ENCODE results near the gene SERPINA5. TPM values are rescaled to one million over a fixed set of nuclear protein-coding genes. Genes with fewer than 3 reads are reported as not detected.
A peak's percentile ranks its signal among the peaks of the same experiment; 100 is the strongest.

Gene SERPINA5
- total and polyA plus RNA-seq, 4 donors: 0.13 to 9.0 (median 2.3) TPM; not detected in 1

DNA sequence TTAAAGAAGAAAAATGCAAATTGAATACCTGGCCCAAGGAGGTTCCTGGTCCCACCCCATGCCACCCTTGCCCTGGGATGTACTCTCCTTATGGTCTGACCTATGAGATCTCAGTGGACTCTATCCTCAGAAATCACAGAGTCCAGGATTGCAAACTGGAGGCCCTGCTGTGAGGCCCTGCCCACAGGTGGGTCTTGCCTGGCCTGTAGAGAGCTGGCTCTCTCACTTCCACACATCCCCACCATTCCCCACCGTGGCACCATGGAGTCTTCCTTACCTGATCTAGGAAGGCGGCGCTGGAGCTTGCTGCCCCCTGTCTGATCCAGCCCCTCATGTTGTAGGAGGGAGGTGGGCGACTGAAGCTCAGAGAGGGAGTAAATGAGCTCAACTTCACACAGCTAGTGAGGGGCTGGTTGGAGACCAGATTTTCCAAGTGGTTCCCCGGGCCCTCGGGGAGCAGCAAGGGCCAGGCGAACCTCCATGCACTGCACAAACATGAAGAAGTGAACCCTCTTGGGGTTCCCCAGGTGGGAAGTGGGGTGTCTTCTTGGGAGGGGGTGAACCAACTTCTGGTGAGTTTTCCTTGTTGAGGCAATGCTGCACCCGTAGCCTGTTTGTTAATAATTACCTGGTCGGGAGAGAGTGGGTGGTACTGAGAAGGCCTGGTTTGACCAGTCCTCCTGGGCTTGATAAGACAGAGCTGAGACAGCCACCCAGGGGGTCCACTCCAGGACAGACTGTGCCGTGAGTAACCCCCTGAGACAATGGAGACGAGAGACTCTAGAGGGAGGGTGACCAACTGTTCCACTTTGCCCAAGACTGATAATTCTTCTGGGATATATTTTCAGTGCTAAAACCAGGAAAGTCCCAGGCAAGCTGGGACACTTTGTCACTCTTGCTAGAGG is 20.2 kb upstream of the SERPINA5 start, which contains the start of gene SERPINA4:
Gene SERPINA4, plus strand, starts transcription at position 692 of the 905 bp plus-strand sequence. CDS start 2,041 bp downstream, outside the sequence.
- ATAC-seq (ENCODE audit: low FRiP score): no peak
- Histone ChIP-seq H3K9me3 (ENCODE audit: control insufficient read depth, low read length) (peaks cover 4% of the 10 kb centered on the region), H3K27ac (ENCODE audit: low read depth in 1 of 2, low read length in 2 of 2) (no peak within 1 kb of the TSS), H3K4me1 (ENCODE audit: control insufficient read depth in 1 of 2, insufficient read depth in 2 of 2, low read length in 2 of 2) (no peaks in the 10 kb centered on the region), H3K4me3 (ENCODE audit: low read length in 2 of 2) (no peak within 1 kb of the TSS), H3K36me3 (ENCODE audit: control insufficient read depth in 1 of 2, insufficient read depth in 2 of 2, low read length in 1 of 2) (no peaks in the 10 kb centered on the region), H3K27me3 (ENCODE audit: control insufficient read depth in 1 of 2, insufficient read depth in 2 of 2, low read length in 1 of 2) (peaks cover 0 to 3% of the 10 kb centered on the region in 2 donors)
- intact Hi-C loops (cut with DNase I): no loop called here
- DNase-seq: no peak
- 84 to 86% methylated on average over 11 of the region's 11 CpGs for WGBS, 2 donors

DNA sequence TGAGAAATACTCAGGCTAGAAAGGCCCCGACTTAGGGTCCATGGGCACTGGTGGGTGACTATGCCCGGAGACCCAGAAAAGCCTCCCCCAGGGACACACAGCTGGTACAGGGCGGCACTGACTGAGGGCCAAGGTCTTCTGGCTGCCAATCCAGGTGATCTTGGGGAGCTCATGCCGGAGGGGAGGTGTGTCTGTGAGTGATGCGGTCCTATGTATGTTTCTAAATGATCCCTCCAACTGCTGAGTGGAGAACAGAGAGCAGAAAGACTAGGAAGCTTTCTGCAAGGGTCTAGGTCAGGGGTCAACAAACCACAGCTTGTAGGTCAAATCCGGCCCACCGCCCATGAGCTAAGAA is 19.6 kb upstream of the SERPINA5 start:
- H3K27ac ChIP-seq (ENCODE audit: low read depth in 1 of 2, low read length in 2 of 2): no peak overlapping the region
- DNase-seq: no peak
- no peak for ATAC-seq (ENCODE audit: low FRiP score)
- intact Hi-C loops (cut with DNase I): no loop called here
- H3K4me3 ChIP-seq (ENCODE audit: low read length in 2 of 2): no peak overlapping the region
- peaks cover 0 to 3% of the 10 kb centered on the region in 2 donors for H3K27me3 ChIP-seq (ENCODE audit: control insufficient read depth in 1 of 2, insufficient read depth in 2 of 2, low read length in 1 of 2)
- 78 to 85% methylated on average over 7 of the region's 7 CpGs for WGBS, 2 donors
- H3K4me1 ChIP-seq (ENCODE audit: control insufficient read depth in 1 of 2, insufficient read depth in 2 of 2, low read length in 2 of 2): no peaks in the 10 kb centered on the region
- H3K36me3 ChIP-seq (ENCODE audit: control insufficient read depth in 1 of 2, insufficient read depth in 2 of 2, low read length in 1 of 2): no peaks in the 10 kb centered on the region
- H3K9me3 ChIP-seq (ENCODE audit: control insufficient read depth, low read length): peaks cover 3% of the 10 kb centered on the region

DNA sequence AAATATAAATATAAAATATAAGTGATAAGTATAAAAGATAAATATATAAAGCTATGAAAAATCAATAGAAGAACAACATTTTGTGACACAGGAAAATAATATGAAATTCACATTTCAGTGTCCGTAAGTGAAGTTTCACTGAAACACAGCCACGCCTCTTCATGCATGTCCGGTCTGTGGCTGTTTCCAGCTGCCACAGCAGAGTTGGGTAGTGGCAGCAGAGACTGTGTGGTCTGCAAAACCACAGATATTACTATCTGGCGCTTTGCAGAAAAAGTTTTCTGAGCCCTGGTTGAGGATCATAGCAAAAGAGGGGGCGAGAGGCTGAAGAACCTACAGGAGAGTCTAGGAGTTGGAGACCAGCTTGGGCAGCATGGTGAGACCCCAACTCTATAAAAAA is 19.2 kb upstream of the SERPINA5 start:
- Histone ChIP-seq H3K4me1 (ENCODE audit: control insufficient read depth in 1 of 2, insufficient read depth in 2 of 2, low read length in 2 of 2) (no peaks in the 10 kb centered on the region), H3K4me3 (ENCODE audit: low read length in 2 of 2) (no peak overlapping the region)
- DNase-seq: no peak

DNA sequence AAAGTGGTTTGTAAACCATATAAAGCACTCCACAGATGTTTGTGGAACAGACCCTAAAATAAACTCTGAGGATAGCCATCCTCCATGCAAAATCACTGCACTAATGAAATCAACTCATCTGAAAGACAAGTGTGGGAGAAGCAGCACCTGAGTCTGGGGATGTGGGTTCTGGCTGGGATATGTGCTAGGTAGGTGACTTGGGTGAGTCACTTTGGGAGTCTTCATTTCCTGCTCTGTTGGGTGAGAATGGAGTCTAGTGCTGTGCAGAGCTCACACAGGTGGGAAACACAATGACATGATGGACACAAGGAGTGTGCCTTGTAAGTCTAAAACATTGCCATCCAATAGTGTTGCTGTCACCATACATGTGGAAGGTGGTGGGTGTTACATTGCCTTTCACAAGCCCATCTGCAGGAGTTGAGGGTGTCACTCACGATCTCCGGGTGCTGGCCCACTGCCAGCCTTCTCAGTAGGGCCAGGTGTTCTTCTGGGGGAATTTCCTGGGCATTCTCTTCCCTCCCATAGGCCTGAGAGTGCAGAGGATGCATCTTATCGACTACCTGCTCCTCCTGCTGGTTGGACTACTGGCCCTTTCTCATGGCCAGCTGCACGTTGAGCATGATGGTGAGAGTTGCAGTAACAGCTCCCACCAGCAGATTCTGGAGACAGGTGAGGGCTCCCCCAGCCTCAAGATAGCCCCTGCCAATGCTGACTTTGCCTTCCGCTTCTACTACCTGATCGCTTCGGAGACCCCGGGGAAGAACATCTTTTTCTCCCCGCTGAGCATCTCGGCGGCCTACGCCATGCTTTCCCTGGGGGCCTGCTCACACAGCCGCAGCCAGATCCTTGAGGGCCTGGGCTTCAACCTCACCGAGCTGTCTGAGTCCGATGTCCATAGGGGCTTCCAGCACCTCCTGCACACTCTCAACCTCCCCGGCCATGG is 18.0 kb upstream of the SERPINA5 start:
- Histone ChIP-seq H3K36me3 (ENCODE audit: control insufficient read depth in 1 of 2, insufficient read depth in 2 of 2, low read length in 1 of 2) (no peaks in the 10 kb centered on the region), H3K9me3 (ENCODE audit: control insufficient read depth, low read length) (no peaks in the 10 kb centered on the region), H3K27me3 (ENCODE audit: control insufficient read depth in 1 of 2, insufficient read depth in 2 of 2, low read length in 1 of 2) (no peaks in the 10 kb centered on the region), H3K27ac (ENCODE audit: low read depth in 1 of 2, low read length in 2 of 2) (no peak overlapping the region), H3K4me1 (ENCODE audit: control insufficient read depth in 1 of 2, insufficient read depth in 2 of 2, low read length in 2 of 2) (no peaks in the 10 kb centered on the region), H3K4me3 (ENCODE audit: low read length in 2 of 2) (no peak overlapping the region)
- ATAC-seq (ENCODE audit: low FRiP score) (no peak), DNase-seq (no peak)
- intact Hi-C loops (cut with DNase I): no loop called here
- WGBS, 2 donors: 87 to 90% methylated on average over 16 of the region's 16 CpGs

More for the DNA sequence above, 19.2 kb upstream of the SERPINA5 start:
- H3K9me3 ChIP-seq (ENCODE audit: control insufficient read depth, low read length): peaks cover 1% of the 10 kb centered on the region
- intact Hi-C loops (cut with DNase I): no loop called here
- H3K27ac ChIP-seq (ENCODE audit: low read depth in 1 of 2, low read length in 2 of 2): no peak overlapping the region
- ATAC-seq (ENCODE audit: low FRiP score): no peak
- 83 to 87% methylated on average over 5 of the region's 5 CpGs for WGBS, 2 donors
- H3K27me3 ChIP-seq (ENCODE audit: control insufficient read depth in 1 of 2, insufficient read depth in 2 of 2, low read length in 1 of 2): peaks cover 0 to 3% of the 10 kb centered on the region in 2 donors
- H3K36me3 ChIP-seq (ENCODE audit: control insufficient read depth in 1 of 2, insufficient read depth in 2 of 2, low read length in 1 of 2): no peaks in the 10 kb centered on the region

DNA sequence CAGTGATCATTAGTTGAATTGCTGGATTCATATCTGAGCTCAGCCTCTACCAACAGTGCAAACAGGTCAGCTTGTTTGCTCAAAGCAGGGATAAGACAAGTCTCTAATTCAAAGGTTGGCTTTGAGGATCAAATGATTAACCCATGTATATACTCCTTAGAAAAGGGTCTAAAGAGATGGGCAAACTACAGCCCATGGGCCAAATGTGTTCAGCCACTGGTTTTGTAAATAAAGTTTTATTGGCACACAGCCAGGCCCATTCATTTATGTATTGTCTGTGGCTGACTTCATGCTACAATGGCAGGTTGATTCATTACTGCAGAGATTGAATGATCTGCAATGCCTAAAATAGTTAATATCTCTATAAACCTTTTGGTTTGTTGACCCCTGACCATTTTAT is 16.8 kb upstream of the SERPINA5 start:
- Histone ChIP-seq H3K36me3 (ENCODE audit: control insufficient read depth in 1 of 2, insufficient read depth in 2 of 2, low read length in 1 of 2) (no peaks in the 10 kb centered on the region), H3K4me1 (ENCODE audit: control insufficient read depth in 1 of 2, insufficient read depth in 2 of 2, low read length in 2 of 2) (no peaks in the 10 kb centered on the region), H3K27me3 (ENCODE audit: control insufficient read depth in 1 of 2, insufficient read depth in 2 of 2, low read length in 1 of 2) (no peaks in the 10 kb centered on the region), H3K27ac (ENCODE audit: low read depth in 1 of 2, low read length in 2 of 2) (no peak overlapping the region), H3K4me3 (ENCODE audit: low read length in 2 of 2) (no peak overlapping the region), H3K9me3 (ENCODE audit: control insufficient read depth, low read length) (no peaks in the 10 kb centered on the region)
- DNase-seq: no peak
- no peak for ATAC-seq (ENCODE audit: low FRiP score)
- intact Hi-C loops (cut with DNase I): no loop called here

DNA sequence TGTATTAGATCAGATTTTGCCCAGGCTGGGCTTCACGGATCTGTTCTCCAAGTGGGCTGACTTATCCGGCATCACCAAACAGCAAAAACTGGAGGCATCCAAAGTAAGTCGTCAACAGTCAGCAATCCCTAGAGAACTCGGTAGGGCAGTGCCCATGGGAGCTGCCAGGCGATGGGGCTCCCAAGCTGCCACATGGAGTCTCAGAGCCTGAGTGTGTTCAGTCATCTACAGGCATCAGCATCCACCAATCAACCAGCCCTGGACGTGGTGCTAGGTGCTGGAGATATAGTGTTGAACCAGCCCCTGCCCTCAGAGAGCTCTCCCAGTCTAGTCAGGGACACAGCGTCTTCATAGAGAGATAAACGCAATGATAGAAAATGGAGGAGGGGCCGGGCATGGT is 13.0 kb upstream of the SERPINA5 start:
- no peak overlapping the region for H3K4me3 ChIP-seq (ENCODE audit: low read length in 2 of 2)
- H3K27me3 ChIP-seq (ENCODE audit: control insufficient read depth in 1 of 2, insufficient read depth in 2 of 2, low read length in 1 of 2): no peaks in the 10 kb centered on the region
- no peaks in the 10 kb centered on the region for H3K4me1 ChIP-seq (ENCODE audit: control insufficient read depth in 1 of 2, insufficient read depth in 2 of 2, low read length in 2 of 2)
- DNase-seq (no peak), ATAC-seq (ENCODE audit: low FRiP score) (no peak)
- WGBS, 2 donors: 87 to 89% methylated on average over 9 of the region's 9 CpGs
- no peak overlapping the region for H3K27ac ChIP-seq (ENCODE audit: low read depth in 1 of 2, low read length in 2 of 2)
- intact Hi-C loops (cut with DNase I): no loop called here
- no peaks in the 10 kb centered on the region for H3K36me3 ChIP-seq (ENCODE audit: control insufficient read depth in 1 of 2, insufficient read depth in 2 of 2, low read length in 1 of 2)
- H3K9me3 ChIP-seq (ENCODE audit: control insufficient read depth, low read length): no peaks in the 10 kb centered on the region

DNA sequence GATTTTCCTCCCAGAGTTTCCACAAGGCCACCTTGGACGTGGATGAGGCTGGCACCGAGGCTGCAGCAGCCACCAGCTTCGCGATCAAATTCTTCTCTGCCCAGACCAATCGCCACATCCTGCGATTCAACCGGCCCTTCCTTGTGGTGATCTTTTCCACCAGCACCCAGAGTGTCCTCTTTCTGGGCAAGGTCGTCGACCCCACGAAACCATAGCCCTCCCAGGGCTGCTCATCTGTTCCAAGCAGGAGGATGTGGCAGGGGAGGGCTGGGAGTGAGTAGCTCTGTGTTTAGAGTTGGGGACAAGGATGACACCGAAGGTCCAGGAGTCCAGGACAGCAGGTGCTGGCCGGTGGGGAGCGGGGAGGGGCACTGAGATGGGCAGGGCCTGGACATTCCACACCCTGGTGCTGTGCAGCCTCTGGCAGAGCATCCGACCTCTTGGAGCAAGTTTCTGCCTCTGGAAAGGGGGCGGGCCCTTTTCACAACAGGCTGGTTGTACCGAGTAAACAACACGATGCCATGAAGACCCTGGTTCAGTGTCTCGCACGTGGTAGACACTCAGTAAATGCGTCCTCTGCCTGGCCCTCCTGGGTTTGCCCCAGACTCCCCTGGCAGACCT is 11.7 kb upstream of the SERPINA5 start:
- 83 to 89% methylated on average over 20 of the region's 20 CpGs for WGBS, 2 donors
- intact Hi-C loops (cut with DNase I): no loop called here
- Histone ChIP-seq H3K4me3 (ENCODE audit: low read length in 2 of 2) (no peak overlapping the region), H3K36me3 (ENCODE audit: control insufficient read depth in 1 of 2, insufficient read depth in 2 of 2, low read length in 1 of 2) (no peaks in the 10 kb centered on the region), H3K27me3 (ENCODE audit: control insufficient read depth in 1 of 2, insufficient read depth in 2 of 2, low read length in 1 of 2) (no peaks in the 10 kb centered on the region), H3K9me3 (ENCODE audit: control insufficient read depth, low read length) (no peaks in the 10 kb centered on the region), H3K4me1 (ENCODE audit: control insufficient read depth in 1 of 2, insufficient read depth in 2 of 2, low read length in 2 of 2) (no peaks in the 10 kb centered on the region), H3K27ac (ENCODE audit: low read depth in 1 of 2, low read length in 2 of 2) (no peak overlapping the region)
- DNase-seq (no peak), ATAC-seq (ENCODE audit: low FRiP score) (peak; percentile 8)

DNA sequence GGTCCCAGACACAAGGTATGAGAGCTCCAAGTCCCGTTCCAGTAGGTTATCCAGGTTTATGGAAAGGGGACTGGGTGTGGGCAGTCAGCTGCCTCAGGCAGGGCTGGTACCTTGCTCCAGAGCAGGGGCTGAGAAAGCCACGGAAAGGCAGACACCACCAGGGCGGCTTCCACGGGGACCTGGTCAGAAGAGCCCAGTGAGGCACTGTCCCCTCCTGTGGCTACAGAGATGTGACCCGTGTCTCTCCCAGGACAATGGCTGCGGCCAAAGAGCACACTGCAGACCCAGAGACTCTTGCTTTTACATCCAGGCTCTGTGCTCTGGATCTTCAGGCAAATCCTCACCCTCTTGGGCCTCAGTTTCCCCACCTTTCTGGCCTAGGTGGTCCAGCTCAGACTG is 11.2 kb upstream of the SERPINA5 start:
- intact Hi-C loops (cut with DNase I): no loop called here
- no peak for ATAC-seq (ENCODE audit: low FRiP score)
- H3K4me1 ChIP-seq (ENCODE audit: control insufficient read depth in 1 of 2, insufficient read depth in 2 of 2, low read length in 2 of 2): no peaks in the 10 kb centered on the region
- no peaks in the 10 kb centered on the region for H3K36me3 ChIP-seq (ENCODE audit: control insufficient read depth in 1 of 2, insufficient read depth in 2 of 2, low read length in 1 of 2)
- no peaks in the 10 kb centered on the region for H3K9me3 ChIP-seq (ENCODE audit: control insufficient read depth, low read length)
- H3K27ac ChIP-seq (ENCODE audit: low read depth in 1 of 2, low read length in 2 of 2): no peak overlapping the region
- no peaks in the 10 kb centered on the region for H3K27me3 ChIP-seq (ENCODE audit: control insufficient read depth in 1 of 2, insufficient read depth in 2 of 2, low read length in 1 of 2)
- H3K4me3 ChIP-seq (ENCODE audit: low read length in 2 of 2): no peak overlapping the region
- DNase-seq: no peak
- 92 to 93% methylated on average over 6 of the region's 6 CpGs for WGBS, 2 donors

Measured in aorta (tissue), 5 donors.